BJ (cell line): Measurements from ENCODE around the gene OR51B4. TPM values are rescaled to one million over a fixed set of nuclear protein-coding genes. Genes with fewer than 3 reads are reported as not detected.

ENCODE experiments used
- CTCF ChIA-PET: fragments of 350-600 bp; formaldehyde crosslinking; extraction: SDS; loops from one replicate; lab custom pipeline; 2021; ENCODE audit warnings: antibody characterized with exemption, inconsistent platforms; lab: Yijun Ruan, JAX
- POLR2A ChIA-PET: fragments of 300-600 bp; sonication (Branson Sonifier 250); formaldehyde crosslinking; extraction: SDS; loops from one replicate; lab custom pipeline; 2021; ENCODE audit warnings: antibody characterized with exemption; lab: Charles Lee
- DNase-seq: peaks from one replicate; pipeline ENCODE4 v3.0.0-alpha.2; 2011; ENCODE audit warnings: low read depth
- H3K27me3 ChIP-seq: 2 replicates; pipeline ENCODE4 v1.6.0; 2011; ENCODE audit warnings: low read length; ENCODE audit not compliant: control insufficient read depth, insufficient read depth
- H3K36me3 ChIP-seq: 2 replicates; pipeline ENCODE4 v1.5.1; 2011; ENCODE audit warnings: low read length; ENCODE audit not compliant: control insufficient read depth, insufficient read depth
- H3K4me3 ChIP-seq: 2 replicates; pipeline ENCODE4 v1.5.1; 2011; ENCODE audit warnings: low read depth, mild to moderate bottlenecking, control low read depth, low read length
- CTCF ChIP-seq: IDR thresholded peaks from 2 replicates; pipeline ENCODE4 v1.5.1; 2011; ENCODE audit warnings: low read depth, mild to moderate bottlenecking, control low read depth, inconsistent platforms, low read length, moderate library complexity; ENCODE audit not compliant: insufficient read depth
- polyA plus RNA-seq: library from polyadenylated mRNA; depleted of rRNA; stranded (reverse); fragments of >200 nt; gene quantifications from 2 replicates; pipeline ENCODE4 v1.2.3, GENCODE V29; 2011

The OR51B4 gene
- polyA plus RNA-seq, 1 experiment: not detected

DNA sequence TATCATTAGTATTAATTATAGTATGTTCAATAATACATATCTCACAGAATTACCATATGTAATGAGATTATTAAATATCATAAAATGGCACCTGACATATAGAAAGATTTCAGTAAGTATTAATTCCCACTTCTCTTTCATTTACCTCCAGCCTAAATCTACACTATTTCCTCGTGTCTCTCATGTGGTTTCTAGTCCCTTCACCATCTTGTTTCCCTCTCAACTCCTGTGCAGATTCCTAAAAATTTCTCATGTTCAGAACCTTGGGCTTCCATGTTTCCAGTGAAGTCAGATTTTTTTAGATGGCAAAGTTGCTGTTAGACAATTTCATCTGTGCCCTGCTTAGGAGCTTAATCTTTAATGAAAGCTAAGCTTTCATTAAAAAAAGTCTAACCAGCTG lies 17.9 kb downstream of the OR51B4 start:
- TF ChIP-seq CTCF: no peak
- POLR2A ChIA-PET: no interaction called here
- no peak overlapping the region for H3K4me3 ChIP-seq
- no peaks in the 10 kb centered on the region for H3K36me3 ChIP-seq
- no peaks in the 10 kb centered on the region for H3K27me3 ChIP-seq
- CTCF ChIA-PET: no interaction called here
- no peak for DNase-seq

DNA sequence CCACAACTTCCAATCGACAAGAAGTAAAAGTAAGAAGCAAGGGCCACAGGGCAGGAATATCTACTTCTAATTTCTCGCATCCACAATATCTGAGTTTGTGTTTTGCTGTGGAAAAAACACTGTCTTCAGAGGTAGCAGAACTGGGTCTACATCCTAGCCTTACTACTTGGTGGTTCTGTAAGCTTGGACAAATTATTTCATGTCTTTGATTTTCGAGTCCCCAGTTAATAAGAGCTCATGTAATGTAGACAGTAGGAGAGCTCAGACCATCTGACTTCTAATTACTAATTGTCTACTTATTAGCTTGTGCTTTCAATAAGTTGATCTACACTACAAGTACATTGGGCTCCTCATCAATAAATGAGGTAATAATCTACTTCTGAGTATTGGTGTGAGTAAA lies 18.7 kb downstream of the OR51B4 start:
- POLR2A ChIA-PET: no interaction called here
- CTCF ChIA-PET: interaction anchor here (2.0 kb wide), 1 partner anchor 8 kb away, joined by 5 read pairs; no protein-coding TSS in a partner anchor
- no peak for DNase-seq
- no peak for TF ChIP-seq CTCF
- H3K36me3 ChIP-seq: no peaks in the 10 kb centered on the region
- H3K4me3 ChIP-seq: no peak overlapping the region
- no peaks in the 10 kb centered on the region for H3K27me3 ChIP-seq

DNA sequence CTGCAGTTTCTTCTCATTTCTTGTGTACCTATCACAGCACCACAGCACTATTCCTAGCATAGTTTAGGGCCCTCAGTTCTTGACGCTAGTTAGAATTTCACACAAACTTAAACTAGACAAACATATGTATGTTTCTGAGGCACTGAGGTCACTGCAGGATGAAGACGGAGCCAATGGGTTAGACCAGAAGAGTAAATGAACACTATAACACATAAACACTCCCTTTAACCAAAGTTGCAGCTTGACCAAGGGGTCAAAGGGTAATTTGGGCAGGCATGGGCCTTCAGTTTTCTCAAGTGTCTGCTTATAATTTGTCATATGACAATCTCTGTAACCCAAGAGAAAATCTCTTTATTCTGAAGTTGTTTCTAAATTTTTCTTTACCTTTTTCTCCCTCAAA lies 19.1 kb downstream of the OR51B4 start:
- DNase-seq: no peak
- ChIA-PET CTCF (interaction anchor here (0.7 to 2.0 kb wide), 2 partner anchors 8 to 77 kb away, joined by 3 to 5 read pairs; no protein-coding TSS in a partner anchor), POLR2A (no interaction called here)
- no peaks in the 10 kb centered on the region for H3K36me3 ChIP-seq
- TF ChIP-seq CTCF: no peak
- H3K27me3 ChIP-seq: no peaks in the 10 kb centered on the region
- no peak overlapping the region for H3K4me3 ChIP-seq

DNA sequence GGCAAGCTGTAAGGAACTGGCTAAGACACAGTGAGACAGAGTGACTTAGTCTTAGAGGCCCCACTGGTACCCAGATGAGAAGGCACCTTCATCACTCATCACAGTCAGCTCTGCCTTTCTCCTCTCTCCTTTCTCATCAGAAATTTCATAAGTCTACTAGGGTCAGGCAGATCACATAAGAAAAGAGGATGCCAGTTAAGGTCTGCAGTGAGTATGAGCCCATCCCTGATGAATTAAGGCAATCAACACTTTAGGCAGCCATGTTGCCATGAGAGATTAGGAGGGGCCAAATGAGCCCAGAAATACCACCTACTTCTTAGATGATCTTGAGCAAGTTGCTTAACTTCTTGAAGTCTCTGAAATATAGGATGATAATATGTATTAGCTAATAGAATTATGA lies 20.1 kb downstream of the OR51B4 start:
- no peaks in the 10 kb centered on the region for H3K36me3 ChIP-seq
- CTCF ChIA-PET: interaction anchor here (0.6 to 2.0 kb wide), 3 partner anchors 9 to 1691 kb away, joined by 3 to 5 read pairs (median 3); no protein-coding TSS in a partner anchor
- POLR2A ChIA-PET: no interaction called here

DNA sequence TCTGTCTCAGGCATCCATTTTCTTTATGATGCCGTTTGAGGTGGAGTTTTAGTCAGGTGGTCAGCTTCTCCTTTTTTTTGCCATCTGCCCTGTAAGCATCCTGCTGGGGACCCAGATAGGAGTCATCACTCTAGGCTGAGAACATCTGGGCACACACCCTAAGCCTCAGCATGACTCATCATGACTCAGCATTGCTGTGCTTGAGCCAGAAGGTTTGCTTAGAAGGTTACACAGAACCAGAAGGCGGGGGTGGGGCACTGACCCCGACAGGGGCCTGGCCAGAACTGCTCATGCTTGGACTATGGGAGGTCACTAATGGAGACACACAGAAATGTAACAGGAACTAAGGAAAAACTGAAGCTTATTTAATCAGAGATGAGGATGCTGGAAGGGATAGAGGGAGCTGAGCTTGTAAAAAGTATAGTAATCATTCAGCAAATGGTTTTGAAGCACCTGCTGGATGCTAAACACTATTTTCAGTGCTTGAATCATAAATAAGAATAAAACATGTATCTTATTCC lies 21.1 kb downstream of the OR51B4 start:
- POLR2A ChIA-PET: no interaction called here
- CTCF ChIA-PET: interaction anchor here (0.6 to 3.3 kb wide), 3 partner anchors 8 to 79 kb away, joined by 3 to 11 read pairs (median 5); no protein-coding TSS in a partner anchor
- Histone ChIP-seq H3K4me3 (no peak overlapping the region), H3K27me3 (no peaks in the 10 kb centered on the region), H3K36me3 (no peaks in the 10 kb centered on the region)
- DNase-seq: peak; percentile 97
- TF ChIP-seq CTCF: no peak

More for the DNA sequence above, 20.1 kb downstream of the OR51B4 start:
- Histone ChIP-seq H3K4me3 (no peak overlapping the region), H3K27me3 (no peaks in the 10 kb centered on the region)
- no peak for TF ChIP-seq CTCF
- DNase-seq: no peak
